ENCODE data around the gene IL4I1. TPM values are rescaled to one million over a fixed set of nuclear protein-coding genes. Genes with fewer than 3 reads are reported as not detected.
A peak's percentile ranks its signal among the peaks of the same experiment; 100 is the strongest.

IL4I1 gene
- polyA plus RNA-seq, 1 experiment: 0.30 TPM

DNA sequence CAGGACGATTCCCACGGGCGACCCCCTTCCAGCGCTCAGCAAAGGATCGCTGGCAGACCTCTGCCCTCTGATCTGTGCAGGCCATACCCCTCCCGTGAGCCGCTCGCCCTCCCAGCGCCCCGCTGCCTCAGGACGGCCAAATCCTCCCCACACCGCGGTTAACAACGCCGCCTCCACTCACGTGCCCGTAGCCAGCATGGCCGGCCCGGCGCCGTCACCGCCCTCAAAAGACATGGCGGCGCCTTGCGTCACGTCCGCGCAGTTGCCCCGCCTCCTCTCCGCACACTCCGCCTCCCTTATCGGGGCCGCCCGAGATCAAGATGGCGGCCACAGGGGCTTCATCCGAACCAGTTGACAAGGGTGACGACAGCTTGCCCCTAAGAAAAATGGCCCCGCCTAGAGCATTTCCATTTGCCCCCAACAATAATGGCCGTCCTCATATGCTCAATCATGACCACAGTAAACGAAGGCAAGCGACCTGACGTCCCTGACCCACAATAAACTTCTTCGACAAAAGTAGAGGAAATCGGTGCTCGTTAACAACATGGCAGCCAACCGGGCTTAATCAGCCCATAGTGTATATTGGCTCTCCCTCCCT lies 20.2 kb downstream of the IL4I1 start:
- peak overlapping the region; percentile 98 for H3K4me3 ChIP-seq (ENCODE audit: low read depth, low read length)
- H3K9me3 ChIP-seq (ENCODE audit: control insufficient read depth, insufficient read depth, low read length): no peaks in the 10 kb centered on the region; the same call in 1 of the 2 replicates
- CTCF ChIA-PET: no interaction called here
- POLR2A ChIA-PET: interaction anchor here (0.6 to 2.2 kb wide), 9 partner anchors 7 to 200 kb away, joined by 3 to 13 read pairs (median 3); partner anchors contain the start of genes ATF5, NUP62, PRMT1 and PTOV1
- H3K27ac ChIP-seq (ENCODE audit: low read depth, low read length): peak overlapping the region; percentile 100
- no peaks in the 10 kb centered on the region for H3K27me3 ChIP-seq (ENCODE audit: control insufficient read depth, insufficient read depth, low read length)
- TF ChIP-seq, protein P1, sequence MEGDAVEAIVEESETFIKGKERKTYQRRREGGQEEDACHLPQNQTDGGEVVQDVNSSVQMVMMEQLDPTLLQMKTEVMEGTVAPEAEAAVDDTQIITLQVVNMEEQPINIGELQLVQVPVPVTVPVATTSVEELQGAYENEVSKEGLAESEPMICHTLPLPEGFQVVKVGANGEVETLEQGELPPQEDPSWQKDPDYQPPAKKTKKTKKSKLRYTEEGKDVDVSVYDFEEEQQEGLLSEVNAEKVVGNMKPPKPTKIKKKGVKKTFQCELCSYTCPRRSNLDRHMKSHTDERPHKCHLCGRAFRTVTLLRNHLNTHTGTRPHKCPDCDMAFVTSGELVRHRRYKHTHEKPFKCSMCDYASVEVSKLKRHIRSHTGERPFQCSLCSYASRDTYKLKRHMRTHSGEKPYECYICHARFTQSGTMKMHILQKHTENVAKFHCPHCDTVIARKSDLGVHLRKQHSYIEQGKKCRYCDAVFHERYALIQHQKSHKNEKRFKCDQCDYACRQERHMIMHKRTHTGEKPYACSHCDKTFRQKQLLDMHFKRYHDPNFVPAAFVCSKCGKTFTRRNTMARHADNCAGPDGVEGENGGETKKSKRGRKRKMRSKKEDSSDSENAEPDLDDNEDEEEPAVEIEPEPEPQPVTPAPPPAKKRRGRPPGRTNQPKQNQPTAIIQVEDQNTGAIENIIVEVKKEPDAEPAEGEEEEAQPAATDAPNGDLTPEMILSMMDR (IDR thresholded peaks at IDR 0.05; ENCODE audit: low read depth, low read length): no peak
- DNase-seq (ENCODE audit: low read depth, low spot score): peak; percentile 99

DNA sequence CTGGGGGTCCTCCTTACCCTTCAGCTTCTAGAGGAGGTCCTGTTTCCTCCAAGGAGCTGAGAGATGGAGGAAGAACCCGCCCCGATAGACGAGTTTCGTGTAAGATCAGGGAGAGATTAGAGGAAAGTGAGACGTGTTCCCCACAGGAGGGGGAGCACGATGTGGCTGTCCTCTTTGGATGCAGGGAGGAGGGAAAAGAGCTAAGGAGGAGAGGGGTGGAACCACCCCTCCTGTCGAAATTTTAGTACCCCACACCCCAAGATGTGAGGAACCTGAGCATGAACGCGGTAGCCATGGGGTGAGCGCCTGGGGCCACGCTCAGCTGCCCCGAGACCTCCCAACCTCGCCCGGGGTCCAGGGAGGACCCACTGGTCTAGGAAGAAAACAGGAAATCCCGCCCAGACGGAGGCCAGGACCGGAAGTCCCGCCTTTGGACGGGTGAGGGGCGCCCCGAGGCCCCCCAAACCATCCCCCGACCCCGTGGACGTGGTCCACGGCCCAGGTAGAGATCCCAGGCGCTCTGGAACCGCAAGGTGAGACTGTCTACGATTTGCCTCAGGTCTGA lies 20.7 kb downstream of the IL4I1 start:
- no peaks in the 10 kb centered on the region for H3K27me3 ChIP-seq (ENCODE audit: control insufficient read depth, insufficient read depth, low read length)
- ChIA-PET CTCF (no interaction called here), POLR2A (interaction anchor here (1.1 to 2.2 kb wide), 3 partner anchors 25 to 295 kb away, joined by 3 to 13 read pairs (median 9); partner anchors contain the start of genes ATF5, NOSIP, NUP62 and PTOV1)
- peak overlapping the region; percentile 98 for H3K4me3 ChIP-seq (ENCODE audit: low read depth, low read length)
- no peaks in the 10 kb centered on the region; the same call in 1 of the 2 replicates for H3K9me3 ChIP-seq (ENCODE audit: control insufficient read depth, insufficient read depth, low read length)
- TF ChIP-seq, protein P1 (IDR thresholded peaks at IDR 0.05; ENCODE audit: low read depth, low read length): no peak
- peak overlapping the region; percentile 82 for H3K27ac ChIP-seq (ENCODE audit: low read depth, low read length)
- DNase-seq (ENCODE audit: low read depth, low spot score): no peak

DNA sequence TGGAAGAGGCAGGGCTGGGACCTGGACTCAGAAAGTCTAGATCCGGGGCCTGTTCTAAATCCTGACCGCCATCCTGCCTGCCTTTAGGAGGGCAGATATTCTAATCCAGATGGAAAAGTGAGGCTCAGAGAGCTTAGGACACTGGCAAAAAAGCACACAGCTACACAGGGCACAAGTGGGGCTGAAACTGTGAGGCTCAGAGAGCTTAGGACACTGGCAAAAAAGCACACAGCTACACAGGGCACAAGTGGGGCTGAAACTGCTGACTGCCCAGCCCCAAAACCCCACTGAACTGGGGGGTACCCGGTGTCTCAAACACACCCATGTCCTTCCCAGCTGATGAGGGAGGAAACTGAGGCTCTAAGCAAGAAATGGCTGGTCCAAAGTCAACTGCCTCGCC lies 21.5 kb downstream of the IL4I1 start:
- no peaks in the 10 kb centered on the region for H3K27me3 ChIP-seq (ENCODE audit: control insufficient read depth, insufficient read depth, low read length)
- CTCF ChIA-PET: no interaction called here
- no peak for DNase-seq (ENCODE audit: low read depth, low spot score)
- POLR2A ChIA-PET: interaction anchor here (1.1 kb wide), 1 partner anchor 295 kb away, joined by 3 read pairs; the partner anchor contains the start of gene NOSIP
- TF ChIP-seq, protein P1 (IDR thresholded peaks at IDR 0.05; ENCODE audit: low read depth, low read length): no peak
- no peaks in the 10 kb centered on the region; the same call in 1 of the 2 replicates for H3K9me3 ChIP-seq (ENCODE audit: control insufficient read depth, insufficient read depth, low read length)
- peak overlapping the region; percentile 98 for H3K4me3 ChIP-seq (ENCODE audit: low read depth, low read length)
- H3K27ac ChIP-seq (ENCODE audit: low read depth, low read length): no peak overlapping the region

DNA sequence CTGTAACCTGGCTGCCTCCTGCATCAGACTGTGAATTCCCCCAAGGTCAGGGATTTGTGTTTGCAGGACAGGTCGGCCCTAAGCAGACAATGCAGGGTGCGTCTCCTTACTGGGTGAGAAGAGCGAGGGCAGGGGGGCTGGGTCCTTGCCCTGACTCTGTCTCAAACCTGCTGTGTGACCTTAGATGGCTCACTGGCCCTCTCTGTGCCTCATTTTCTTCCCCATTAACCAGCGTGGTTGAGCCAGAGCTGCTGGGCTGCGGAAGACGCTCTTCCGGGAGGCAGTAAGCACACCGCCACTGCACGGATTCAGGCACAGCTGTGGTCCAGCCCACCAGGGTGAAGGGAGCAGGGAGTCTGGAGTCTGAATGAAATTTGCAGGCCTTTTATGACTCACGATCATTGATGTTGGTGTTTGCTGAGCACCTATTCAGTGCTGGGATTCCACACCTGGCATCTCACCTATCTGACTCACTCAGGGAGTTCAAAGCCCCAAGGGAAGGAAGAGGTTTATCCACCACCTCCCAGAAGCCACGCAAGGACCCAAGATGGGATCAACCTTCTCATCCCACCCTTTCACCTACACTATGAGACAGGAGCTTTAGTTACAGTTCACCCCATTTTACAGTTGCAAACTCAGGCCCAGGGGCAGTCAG lies 22.1 kb downstream of the IL4I1 start:
- TF ChIP-seq, protein P1 (IDR thresholded peaks at IDR 0.05; ENCODE audit: low read depth, low read length): no peak
- CTCF ChIA-PET: no interaction called here

More for the DNA sequence above, 22.1 kb downstream of the IL4I1 start:
- Histone ChIP-seq H3K27me3 (ENCODE audit: control insufficient read depth, insufficient read depth, low read length) (no peaks in the 10 kb centered on the region), H3K4me3 (ENCODE audit: low read depth, low read length) (peak overlapping the region; percentile 98), H3K27ac (ENCODE audit: low read depth, low read length) (no peak overlapping the region), H3K9me3 (ENCODE audit: control insufficient read depth, insufficient read depth, low read length) (no peaks in the 10 kb centered on the region; the same call in 1 of the 2 replicates)
- no peak for DNase-seq (ENCODE audit: low read depth, low spot score)
- POLR2A ChIA-PET: interaction anchor here (1.1 kb wide), 1 partner anchor 294 kb away, joined by 3 read pairs; the partner anchor contains the start of gene NOSIP
